K562 (cell line): ENCODE results near the gene GFRA1. TPM values are rescaled to one million over a fixed set of nuclear protein-coding genes. Genes with fewer than 3 reads are reported as not detected.

Experiments
- ATF3 ChIP-seq, 2 experiments: fragments of 450-650 bp in 1 of 2; sonication (generic) in 1 of 2; formaldehyde crosslinking in 1 of 2; IDR thresholded peaks in 1 of 2; conservative IDR thresholded peaks in 1 of 2; 2 replicates each; pipeline versions ENCODE4 v1.6.1 to v1.8.1; 2016 to 2023; ENCODE audit warnings: mild to moderate bottlenecking in 2 of 2, moderate library complexity in 2 of 2, inconsistent platforms in 1 of 2, missing genetic modification reagents in 1 of 2
- BMI1 ChIP-seq: fragments of 150-350 bp; IDR thresholded peaks from 2 replicates; pipeline ENCODE4 v1.6.1; 2014; ENCODE audit warnings: low read length
- CHD2 ChIP-seq: IDR thresholded peaks from 2 replicates; pipeline ENCODE4 v1.6.1; 2011; ENCODE audit warnings: low read depth, low read length
- CREM ChIP-seq: IDR thresholded peaks from 2 replicates; pipeline ENCODE4 v1.6.1; 2014; ENCODE audit warnings: antibody characterized with exemption, low read depth
- FOXO4 ChIP-seq: fragments of 450-650 bp; formaldehyde crosslinking; IDR thresholded peaks from 2 replicates; pipeline ENCODE4 v1.4.0; 2020; ENCODE audit warnings: mild to moderate bottlenecking, moderate library complexity
- MTF1 ChIP-seq: fragments of 250-450 bp; sonication (Bioruptor Pico); IDR thresholded peaks from 2 replicates; pipeline ENCODE4 v1.9.0; 2021; ENCODE audit warnings: moderate library complexity, mild to moderate bottlenecking, inconsistent platforms, borderline replicate concordance
- ZBTB9 ChIP-seq: fragments of 450-650 bp; formaldehyde crosslinking; IDR thresholded peaks from 2 replicates; pipeline ENCODE4 v1.4.0; 2020; ENCODE audit warnings: mild to moderate bottlenecking, moderate library complexity
- ZKSCAN8 ChIP-seq: fragments of 200-800 bp; sonication (Bioruptor generic); IDR thresholded peaks from 2 replicates; pipeline ENCODE4 v1.6.1; 2016; ENCODE audit warnings: missing genetic modification characterization, missing compliant biosample characterization
- ZMIZ1 ChIP-seq, 2 experiments: fragments of 150-350 bp in 1 of 2; IDR thresholded peaks; 2 replicates each; pipeline ENCODE4 v1.6.1; 2012 to 2016; ENCODE audit warnings: low read depth in 2 of 2, low read length in 2 of 2, mild to moderate bottlenecking in 1 of 2, moderate library complexity in 1 of 2
- ZNF232 ChIP-seq: sonication (generic); formaldehyde crosslinking; IDR thresholded peaks from 2 replicates; pipeline ENCODE4 v1.8.0; 2022; ENCODE audit warnings: mild to moderate bottlenecking, missing genetic modification reagents
- ZNF263 ChIP-seq: sonication (generic); formaldehyde crosslinking; IDR thresholded peaks from 2 replicates; pipeline ENCODE4 v1.8.0; 2022; ENCODE audit warnings: mild to moderate bottlenecking, missing genetic modification reagents, borderline replicate concordance
- polyA plus RNA-seq, 8 experiments: library from polyadenylated mRNA; depleted of rRNA in 4 of 8; stranded (reverse) in 5 of 8; unstranded in 3 of 8; fragments of >200 nt; fragmentation: Nextera tagmentation in 2 of 8; fragmentation: Illumina TruSeq in 1 of 8; extraction: Ambion mirVana in 2 of 8; extraction: Trizol in 1 of 8; gene quantifications; 2 replicates each; pipeline versions ENCODE4 v1.2.1 to v1.2.3, GENCODE V29; 2011 to 2014; ENCODE audit warnings: inconsistent platforms in 1 of 8, missing spikeins in 1 of 8
- total RNA-seq, 7 experiments: library from RNA; depleted of rRNA in 6 of 7; stranded (reverse); fragments of >200 nt in 6 of 7; fragmentation: Illumina TruSeq in 2 of 7; extraction: Trizol in 2 of 7; gene quantifications; 2 replicates each; pipeline versions ENCODE4 v1.2.1 to v1.2.3, GENCODE V29; 2011 to 2021; ENCODE audit warnings: low replicate concordance in 1 of 7
- TF ChIP-seq, protein P1 (sequence below), 2 experiments: fragments of 250-450 bp in 1 of 2; fragments of 450-650 bp in 1 of 2; sonication (Bioruptor Pico) in 1 of 2; IDR thresholded peaks; 2 replicates each; pipeline versions ENCODE4 v1.6.1 to v1.8.0; 2016 to 2021; ENCODE audit warnings: mild to moderate bottlenecking in 2 of 2, moderate library complexity in 2 of 2, missing compliant biosample characterization in 1 of 2, missing genetic modification characterization in 1 of 2
- TF ChIP-seq, protein P2 (sequence below): fragments of 250-450 bp; sonication (Bioruptor Pico); IDR thresholded peaks from 2 replicates; pipeline ENCODE4 v1.4.0; 2020; ENCODE audit warnings: mild to moderate bottlenecking, moderate library complexity

The GFRA1 gene
- total and polyA plus RNA-seq, 9 of the 15 experiments (the other 6 are each of a cell fraction or from before 2014, with no cell fraction given): 0.04 TPM; not detected in 8

- TF ChIP-seq FOXO4 (CRISPR knock-in tag) (no peak), BMI1 (no peak), CHD2 (no peak), CREM (no peak), ZNF232 (CRISPR knock-in tag) (no peak), MTF1 (no peak), ATF3 (IDR thresholded peaks at IDR 0.05) (no peak), ATF3 (CRISPR knock-in tag; conservative IDR thresholded peaks at IDR 0.05) (no peak), ZNF263 (CRISPR knock-in tag) (no peak), ZBTB9 (CRISPR knock-in tag) (no peak), ZKSCAN8 (no peak), ZMIZ1 (IDR thresholded peaks at IDR 0.05; ENCODE audit: low read depth in 2 of 2, low read length in 2 of 2) (no peak)
- TF ChIP-seq, protein P1, sequence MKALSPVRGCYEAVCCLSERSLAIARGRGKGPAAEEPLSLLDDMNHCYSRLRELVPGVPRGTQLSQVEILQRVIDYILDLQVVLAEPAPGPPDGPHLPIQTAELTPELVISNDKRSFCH (CRISPR knock-in tag; IDR thresholded peaks at IDR 0.05): no peak
- TF ChIP-seq, protein P1 (tag; IDR thresholded peaks at IDR 0.05): no peak
- TF ChIP-seq, protein P2, sequence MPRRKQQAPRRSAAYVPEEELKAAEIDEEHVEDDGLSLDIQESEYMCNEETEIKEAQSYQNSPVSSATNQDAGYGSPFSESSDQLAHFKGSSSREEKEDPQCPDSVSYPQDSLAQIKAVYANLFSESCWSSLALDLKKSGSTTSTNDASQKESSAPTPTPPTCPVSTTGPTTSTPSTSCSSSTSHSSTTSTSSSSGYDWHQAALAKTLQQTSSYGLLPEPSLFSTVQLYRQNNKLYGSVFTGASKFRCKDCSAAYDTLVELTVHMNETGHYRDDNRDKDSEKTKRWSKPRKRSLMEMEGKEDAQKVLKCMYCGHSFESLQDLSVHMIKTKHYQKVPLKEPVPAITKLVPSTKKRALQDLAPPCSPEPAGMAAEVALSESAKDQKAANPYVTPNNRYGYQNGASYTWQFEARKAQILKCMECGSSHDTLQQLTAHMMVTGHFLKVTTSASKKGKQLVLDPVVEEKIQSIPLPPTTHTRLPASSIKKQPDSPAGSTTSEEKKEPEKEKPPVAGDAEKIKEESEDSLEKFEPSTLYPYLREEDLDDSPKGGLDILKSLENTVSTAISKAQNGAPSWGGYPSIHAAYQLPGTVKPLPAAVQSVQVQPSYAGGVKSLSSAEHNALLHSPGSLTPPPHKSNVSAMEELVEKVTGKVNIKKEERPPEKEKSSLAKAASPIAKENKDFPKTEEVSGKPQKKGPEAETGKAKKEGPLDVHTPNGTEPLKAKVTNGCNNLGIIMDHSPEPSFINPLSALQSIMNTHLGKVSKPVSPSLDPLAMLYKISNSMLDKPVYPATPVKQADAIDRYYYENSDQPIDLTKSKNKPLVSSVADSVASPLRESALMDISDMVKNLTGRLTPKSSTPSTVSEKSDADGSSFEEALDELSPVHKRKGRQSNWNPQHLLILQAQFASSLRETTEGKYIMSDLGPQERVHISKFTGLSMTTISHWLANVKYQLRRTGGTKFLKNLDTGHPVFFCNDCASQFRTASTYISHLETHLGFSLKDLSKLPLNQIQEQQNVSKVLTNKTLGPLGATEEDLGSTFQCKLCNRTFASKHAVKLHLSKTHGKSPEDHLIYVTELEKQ (CRISPR knock-in tag): no peak
These were observed 57.4 kb downstream of the GFRA1 start (continued) for GRCh38 chr10:116215651-116216050.
